ENCODE results near the gene EYA4.

Gene EYA4

GRCh38 chr6:133317704-133318103 lies 76.5 kb downstream of the EYA4 start:
- H3K36me3 ChIP-seq (ENCODE audit: low read length), result no peaks in the 10 kb centered on the region
- H4K20me1 ChIP-seq (ENCODE audit: low read depth, low read length), result no peaks in the 10 kb centered on the region
- no peaks in the 10 kb centered on the region for H3F3A ChIP-seq (ENCODE audit: insufficient read depth)
- no peaks in the 10 kb centered on the region for H3K9me2 ChIP-seq (replicated peaks; ENCODE audit: insufficient read depth, low read length)
- H3K27me3 ChIP-seq (ENCODE audit: low read length), result no peaks in the 10 kb centered on the region
- no peak overlapping the region for H3K9ac ChIP-seq (ENCODE audit: low read length)
- H2AFZ ChIP-seq (ENCODE audit: low read depth, low read length, severe bottlenecking), result no peak overlapping the region
- H3K4me3 ChIP-seq (ENCODE audit: insufficient read depth, low read length, poor library complexity, severe bottlenecking), result no peak overlapping the region
- H3K9me3 ChIP-seq (ENCODE audit: insufficient read depth, low read length), result no peaks in the 10 kb centered on the region
- H3K4me2 ChIP-seq (ENCODE audit: low read depth, low read length, poor library complexity, severe bottlenecking), result no peak overlapping the region
- no peak overlapping the region for H3K27ac ChIP-seq (ENCODE audit: low read depth, low read length)
- H3K79me2 ChIP-seq (ENCODE audit: insufficient read depth, low read length), result no peaks in the 10 kb centered on the region
- TF ChIP-seq CTCF (IDR thresholded peaks at IDR 0.05; ENCODE audit: insufficient read depth, low read length, poor library complexity, severe bottlenecking), result no peak
- TF ChIP-seq EZH2phosphoT487 (conservative IDR thresholded peaks at IDR 0.05; ENCODE audit: low read length), result no peak

GRCh38 chr6:133326584-133326983 lies 85.4 kb downstream of the EYA4 start:
- H3K9me2 ChIP-seq (replicated peaks; ENCODE audit: insufficient read depth, low read length), result peaks cover 3% of the 10 kb centered on the region; the same call in 1 of the 2 replicates
- H3K36me3 ChIP-seq (ENCODE audit: low read length), result no peaks in the 10 kb centered on the region
- no peaks in the 10 kb centered on the region for H3K79me2 ChIP-seq (ENCODE audit: insufficient read depth, low read length)
- no peak overlapping the region for H2AFZ ChIP-seq (ENCODE audit: low read depth, low read length, severe bottlenecking)
- TF ChIP-seq CTCF (IDR thresholded peaks at IDR 0.05; ENCODE audit: insufficient read depth, low read length, poor library complexity, severe bottlenecking), result no peak
- H3K9ac ChIP-seq (ENCODE audit: low read length), result no peak overlapping the region
- H3K4me2 ChIP-seq (ENCODE audit: low read depth, low read length, poor library complexity, severe bottlenecking), result no peak overlapping the region
- H4K20me1 ChIP-seq (ENCODE audit: low read depth, low read length), result no peaks in the 10 kb centered on the region
- no peak overlapping the region for H3K4me3 ChIP-seq (ENCODE audit: insufficient read depth, low read length, poor library complexity, severe bottlenecking)
- no peak overlapping the region for H3K27ac ChIP-seq (ENCODE audit: low read depth, low read length)
- no peaks in the 10 kb centered on the region for H3F3A ChIP-seq (ENCODE audit: insufficient read depth)
- 0 out of 2 replicates have a peak, but pooled peaks cover 4% of the 10 kb centered on the region for H3K27me3 ChIP-seq (ENCODE audit: low read length)
- H3K9me3 ChIP-seq (ENCODE audit: insufficient read depth, low read length), result no peaks in the 10 kb centered on the region; the same call in 1 of the 2 replicates

- 0 out of 2 replicates have a peak, but pooled peaks cover 4% of the 10 kb centered on the region for H3K27me3 ChIP-seq (ENCODE audit: low read length)
- no peak overlapping the region for H3K27ac ChIP-seq (ENCODE audit: low read depth, low read length)
- no peak for TF ChIP-seq EZH2phosphoT487 (conservative IDR thresholded peaks at IDR 0.05; ENCODE audit: low read length)
- TF ChIP-seq CTCF (IDR thresholded peaks at IDR 0.05; ENCODE audit: insufficient read depth, low read length, poor library complexity, severe bottlenecking), result no peak
- no peaks in the 10 kb centered on the region for H4K20me1 ChIP-seq (ENCODE audit: low read depth, low read length)
- H3K36me3 ChIP-seq (ENCODE audit: low read length), result no peaks in the 10 kb centered on the region
- H3F3A ChIP-seq (ENCODE audit: insufficient read depth), result no peaks in the 10 kb centered on the region
- H3K9me2 ChIP-seq (replicated peaks; ENCODE audit: insufficient read depth, low read length), result no peaks in the 10 kb centered on the region; the same call in 1 of the 2 replicates
- H3K79me2 ChIP-seq (ENCODE audit: insufficient read depth, low read length), result no peaks in the 10 kb centered on the region
- no peak overlapping the region for H3K9ac ChIP-seq (ENCODE audit: low read length)
- no peaks in the 10 kb centered on the region for H3K9me3 ChIP-seq (ENCODE audit: insufficient read depth, low read length)
- H3K4me2 ChIP-seq (ENCODE audit: low read depth, low read length, poor library complexity, severe bottlenecking), result no peak overlapping the region
- no peak overlapping the region for H3K4me3 ChIP-seq (ENCODE audit: insufficient read depth, low read length, poor library complexity, severe bottlenecking)
- no peak overlapping the region for H2AFZ ChIP-seq (ENCODE audit: low read depth, low read length, severe bottlenecking)
These were observed 92.7 kb downstream of the EYA4 start for GRCh38 chr6:133333852-133334251.

All from SU-DHL-6 (cell line).